ENCODE data around the gene ZSCAN26.

The ZSCAN26 gene

DNA sequence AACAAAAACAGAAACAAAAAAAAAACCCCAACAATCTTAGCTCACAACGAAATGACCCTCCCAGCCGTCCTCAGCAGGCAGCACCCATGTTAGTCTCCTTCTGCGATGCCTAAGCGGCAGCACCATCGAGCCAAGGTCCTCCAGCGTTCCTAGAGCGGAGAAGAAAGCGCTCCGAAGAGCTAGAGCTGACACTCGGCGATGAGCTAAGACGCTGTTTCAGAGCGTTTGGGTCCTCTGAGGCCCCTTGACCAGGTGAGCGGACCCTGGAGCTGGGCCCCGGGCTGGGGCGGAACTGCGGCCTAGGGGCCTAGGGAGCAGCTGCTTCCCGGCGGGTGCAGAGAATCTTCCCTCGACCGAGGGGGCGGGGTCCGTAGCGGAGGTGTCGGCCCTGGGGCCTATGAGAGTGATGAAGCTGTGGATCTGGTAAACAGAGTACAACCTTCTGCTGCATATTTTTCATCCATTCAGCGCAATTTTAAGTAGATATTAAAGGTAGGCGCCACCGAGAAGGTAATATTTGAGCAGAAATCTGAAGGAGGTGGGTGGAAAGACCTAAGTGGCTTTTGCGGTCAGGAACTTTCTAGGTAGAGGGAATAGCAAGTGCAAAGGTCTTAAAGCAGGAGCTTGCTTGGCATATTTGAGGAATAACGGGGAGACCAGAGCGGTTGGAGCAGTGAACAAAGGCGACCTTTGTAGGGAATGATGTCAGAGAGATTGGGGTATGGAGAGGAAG is at the start of gene ZSCAN26:
TSS of gene ZSCAN26 (plus strand) at position 182 of the 733 bp plus-strand sequence. CDS start 4,777 bp downstream, outside the sequence.
- peak; percentile 97 for DNase-seq

DNA sequence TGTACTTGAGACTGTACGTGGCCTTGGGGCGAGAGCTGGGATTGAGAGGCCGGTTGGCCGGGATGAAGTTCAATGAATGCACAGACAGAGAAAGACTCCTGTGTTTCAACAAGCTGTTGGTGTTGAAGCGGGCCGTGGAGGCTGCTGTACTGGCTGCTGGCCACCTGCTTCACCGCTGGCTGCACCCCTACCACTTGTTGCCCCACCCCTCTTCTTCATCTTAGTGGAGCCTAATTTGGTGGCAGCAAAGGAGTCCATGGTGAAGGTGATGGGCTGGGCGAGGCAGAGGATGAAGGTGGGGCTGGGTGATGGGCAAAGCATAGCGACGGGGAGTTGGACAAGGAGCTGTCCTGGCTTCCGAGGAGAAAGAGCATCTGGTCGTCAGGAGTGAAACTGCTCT is 49.1 kb upstream of the ZSCAN26 start:
- DNase-seq: no peak

DNA sequence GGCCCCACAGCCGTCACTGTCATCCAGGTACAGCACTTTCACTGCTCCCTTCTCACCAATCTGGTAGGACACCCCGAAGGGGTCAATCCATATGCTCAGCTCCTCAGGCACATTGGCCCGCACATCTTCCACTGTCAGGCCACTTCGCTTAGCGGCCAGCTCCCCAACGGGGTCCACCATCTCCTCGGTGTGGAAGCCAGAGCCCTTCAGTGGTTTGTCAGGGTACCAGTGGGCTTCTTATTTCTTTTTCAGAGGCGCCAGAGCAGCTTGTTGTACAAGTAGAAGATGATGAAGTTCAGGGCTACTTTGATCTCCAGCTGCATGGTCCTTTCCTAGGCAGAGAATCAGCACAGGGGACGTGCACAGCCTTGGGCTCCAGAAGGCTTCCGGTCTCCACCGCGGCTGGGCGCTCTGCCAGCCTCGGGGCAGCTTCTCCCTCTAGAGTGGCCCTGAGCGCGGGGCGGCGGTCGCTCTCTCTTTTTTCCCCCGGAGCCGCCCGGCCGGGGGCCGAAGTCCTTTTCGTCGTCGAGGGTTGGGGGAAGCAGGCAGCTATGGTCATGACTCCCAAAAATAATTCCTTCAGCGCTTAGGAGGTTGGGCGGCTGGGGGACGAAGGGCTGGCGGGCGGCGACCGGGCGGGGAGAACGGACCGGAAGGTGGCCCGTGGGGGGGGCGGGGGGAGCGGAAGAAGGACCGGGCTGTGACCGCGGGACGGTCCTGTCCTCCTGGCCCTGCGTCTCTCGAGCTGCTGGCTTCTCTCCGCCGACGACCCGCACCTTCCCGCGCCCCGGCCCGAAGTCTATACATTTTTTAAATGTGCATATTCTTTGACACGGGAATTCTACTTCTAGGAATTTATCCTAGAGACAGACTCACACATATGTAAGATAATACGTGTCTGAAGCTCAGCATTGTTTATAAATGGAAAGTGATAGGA is 48.4 kb upstream of the ZSCAN26 start:
- peak; percentile 79 for DNase-seq

DNA sequence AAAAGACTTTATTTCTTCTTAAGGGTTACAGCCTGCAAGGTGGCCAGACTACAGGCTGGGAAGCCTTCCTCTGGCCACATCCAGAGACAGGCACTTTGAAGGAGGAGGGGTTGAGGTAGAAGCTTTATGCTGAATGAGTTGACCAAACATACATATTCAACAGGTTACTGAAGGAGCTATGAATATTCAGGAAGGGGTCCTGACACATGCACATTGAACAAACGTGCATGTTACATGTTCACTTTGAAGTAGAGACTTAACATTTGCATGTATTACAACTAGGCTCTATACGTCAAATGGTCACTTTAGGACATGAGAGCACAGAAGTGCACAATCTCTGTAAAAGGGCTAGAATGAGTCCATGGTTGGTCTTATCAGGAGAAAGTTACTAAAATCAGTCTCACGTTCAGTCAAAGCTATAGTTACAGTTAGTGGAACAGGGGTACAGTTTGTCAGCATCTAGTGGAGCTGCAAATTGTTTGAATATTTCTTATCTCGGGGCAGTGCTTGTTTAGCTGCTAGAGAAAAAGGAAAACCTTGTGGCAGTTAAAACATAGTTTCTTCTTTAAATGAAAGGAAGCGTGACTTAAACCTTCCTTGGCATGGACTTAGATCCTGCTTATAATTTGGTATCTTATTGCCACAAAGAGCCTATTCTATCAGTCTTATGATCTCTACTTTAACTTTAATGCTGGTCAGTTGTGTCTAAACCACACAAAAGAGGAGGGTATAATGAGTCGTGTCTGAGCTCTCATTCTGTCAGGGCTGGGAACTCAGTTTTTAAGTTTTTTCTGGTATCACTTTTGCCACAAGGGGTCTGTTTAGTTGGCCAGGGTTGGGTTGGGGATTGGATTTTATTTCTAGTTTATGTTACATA is 46.4 kb upstream of the ZSCAN26 start:
- DNase-seq: no peak

GRCh38 chr6:28224131-28225055 is 42.5 kb upstream of the ZSCAN26 start:
- peak; percentile 44 for DNase-seq

DNA sequence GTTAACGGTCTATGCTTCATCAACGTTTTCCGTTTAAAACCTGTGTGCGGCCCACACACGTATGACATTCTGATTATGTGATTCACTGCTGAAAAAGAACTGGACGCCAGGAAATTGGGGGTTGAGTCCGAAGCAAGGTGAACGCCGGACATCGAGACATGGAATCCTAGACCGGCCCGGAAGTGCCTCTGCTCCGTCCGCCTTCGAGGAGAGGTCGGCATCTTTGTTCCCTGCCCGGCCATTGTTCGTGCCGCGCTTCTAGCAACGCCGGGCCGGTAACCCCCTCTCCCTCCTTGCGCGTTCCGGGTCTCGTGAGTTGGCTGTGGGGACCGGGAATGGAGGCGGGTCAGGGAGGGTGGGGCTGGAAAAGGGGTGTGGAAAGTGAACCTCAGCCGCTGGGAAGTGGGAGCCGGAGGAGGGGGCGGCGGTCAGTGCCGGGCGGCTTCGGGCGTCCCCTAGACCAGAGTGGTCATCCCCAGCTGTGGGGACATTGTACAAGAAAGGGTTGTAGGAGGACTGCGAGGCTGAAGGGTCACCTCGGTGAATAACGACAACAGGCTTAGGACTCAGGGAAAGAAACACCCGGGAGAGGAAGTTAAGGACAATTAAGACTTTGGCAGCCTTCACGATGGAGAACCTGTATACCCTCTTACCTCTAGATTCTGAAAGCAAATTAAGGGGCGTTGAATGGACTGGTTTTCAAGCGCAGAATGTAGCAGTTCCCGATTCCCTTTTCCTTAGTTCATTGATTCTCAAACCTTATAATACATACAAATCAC is 41.7 kb upstream of the ZSCAN26 start, which contains the start of gene ZSCAN9:
TSS of gene ZSCAN9 (plus strand) at position 220 of the 779 bp plus-strand sequence. CDS start 1,810 bp downstream, outside the sequence.
- peak; percentile 88 for DNase-seq

GRCh38 chr6:28226460-28226859 is 40.5 kb upstream of the ZSCAN26 start:
- no peak for DNase-seq

DNA sequence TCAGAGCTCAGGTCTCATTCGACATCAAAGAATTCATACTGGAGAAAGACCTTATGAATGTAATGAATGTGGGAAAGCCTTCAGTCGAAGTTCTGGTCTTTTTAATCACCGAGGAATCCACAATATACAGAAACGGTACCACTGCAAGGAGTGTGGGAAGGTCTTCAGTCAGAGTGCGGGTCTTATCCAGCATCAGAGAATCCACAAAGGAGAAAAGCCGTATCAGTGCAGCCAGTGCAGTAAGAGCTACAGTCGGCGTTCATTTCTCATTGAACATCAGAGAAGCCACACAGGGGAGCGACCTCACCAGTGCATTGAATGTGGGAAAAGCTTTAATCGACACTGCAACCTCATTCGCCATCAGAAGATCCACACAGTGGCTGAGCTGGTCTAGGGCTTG is 34.2 kb upstream of the ZSCAN26 start:
- no peak for DNase-seq

DNA sequence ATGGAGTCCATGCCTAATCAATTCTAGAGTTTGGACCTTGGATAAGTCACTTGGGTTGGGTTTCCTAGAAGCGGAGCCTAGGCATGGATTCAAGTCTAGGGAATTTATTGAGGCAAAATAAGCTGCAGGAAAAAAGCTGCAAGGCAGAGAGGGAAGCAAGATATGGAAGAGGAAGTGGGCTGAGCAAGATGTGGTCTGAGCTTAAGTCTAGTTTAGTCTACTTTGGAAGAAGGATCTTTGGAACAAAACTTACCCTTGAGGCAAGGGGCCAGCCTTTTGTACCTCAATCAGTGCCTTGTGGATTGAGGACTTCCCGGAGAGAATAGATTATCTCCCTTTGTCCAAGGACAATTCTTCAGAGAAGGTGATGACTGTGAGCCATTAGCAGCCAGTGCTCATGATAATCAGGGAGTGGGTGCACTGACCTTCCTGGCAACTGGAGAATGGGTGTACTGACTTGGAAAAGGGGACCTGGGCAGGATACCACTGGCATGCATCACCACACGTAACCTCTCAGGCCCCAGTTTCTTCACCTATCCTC is 31.0 kb upstream of the ZSCAN26 start:
- DNase-seq: no peak

DNA sequence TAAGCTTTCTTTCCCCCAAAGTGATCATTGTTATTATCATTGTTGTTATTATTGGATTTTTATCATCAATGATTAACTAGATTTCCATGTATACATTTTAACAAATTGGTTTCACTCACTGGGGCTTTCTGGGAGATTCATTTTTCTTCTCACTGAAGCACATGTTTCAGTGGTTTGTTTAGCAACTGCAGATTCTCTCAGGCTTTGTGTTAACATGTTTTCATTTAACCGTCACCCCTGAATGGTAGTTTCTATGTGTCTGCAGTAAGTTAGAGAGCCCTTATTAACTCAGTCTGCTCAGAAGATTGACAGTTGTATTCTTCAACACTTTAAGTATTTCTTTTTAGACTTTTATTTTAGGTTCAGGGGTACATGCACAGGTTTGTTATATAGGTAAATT is 27.3 kb upstream of the ZSCAN26 start:
- no peak for DNase-seq

DNA sequence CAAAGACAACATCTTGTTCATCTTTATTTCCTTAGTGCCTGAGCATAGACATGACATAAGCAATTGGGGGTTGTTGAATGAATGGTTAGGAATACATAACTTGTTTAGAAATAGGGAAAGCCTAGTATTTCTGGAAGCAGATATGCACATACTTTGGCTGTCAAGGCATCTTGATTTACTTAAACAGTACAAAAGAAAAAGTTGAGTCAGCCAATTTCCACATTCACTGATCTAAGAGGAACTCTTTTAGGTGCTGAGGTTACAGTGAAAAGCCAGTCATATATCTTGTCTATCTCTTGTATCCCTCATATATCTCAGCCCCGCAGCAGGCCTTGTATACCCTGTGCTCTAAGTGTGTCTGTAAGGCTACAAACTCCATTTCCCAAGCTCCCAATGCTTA is 26.5 kb upstream of the ZSCAN26 start:
- DNase-seq: no peak

GRCh38 chr6:28243946-28244345 is 23.0 kb upstream of the ZSCAN26 start:
- no peak for DNase-seq

DNA sequence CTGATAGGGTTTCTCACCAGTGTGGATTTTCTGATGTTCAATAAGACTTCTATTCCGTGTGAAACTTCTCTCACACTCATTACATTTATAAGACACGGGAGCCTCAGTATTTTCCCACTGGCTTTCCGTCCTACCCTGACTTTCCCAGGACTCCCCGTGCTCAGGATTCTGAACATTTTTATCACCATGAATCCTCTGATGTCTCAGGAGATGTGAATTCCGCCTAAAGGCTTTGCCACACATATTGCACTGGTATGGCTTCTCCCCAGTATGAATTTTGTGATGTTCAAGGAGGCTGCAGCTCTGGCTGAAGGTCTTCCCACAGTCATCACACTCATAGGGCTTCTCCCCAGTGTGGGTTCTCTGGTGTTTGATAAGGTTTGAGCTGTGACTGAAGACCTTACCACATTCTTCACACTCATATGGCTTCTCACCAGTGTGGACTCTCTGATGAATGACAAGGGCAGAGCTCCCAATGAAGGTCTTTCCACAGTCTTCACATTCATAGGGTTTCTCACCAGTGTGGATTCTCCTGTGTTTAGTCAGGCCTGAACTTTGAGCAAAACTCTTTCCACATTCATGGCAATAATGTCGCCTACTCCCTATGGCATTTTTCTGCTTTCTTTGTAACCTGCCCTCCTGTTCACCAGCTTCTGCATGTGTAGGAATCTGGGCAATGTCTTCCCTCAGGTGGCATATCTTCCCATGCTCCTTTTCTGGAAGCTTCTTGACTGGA is 21.6 kb upstream of the ZSCAN26 start:
- no peak for DNase-seq

DNA sequence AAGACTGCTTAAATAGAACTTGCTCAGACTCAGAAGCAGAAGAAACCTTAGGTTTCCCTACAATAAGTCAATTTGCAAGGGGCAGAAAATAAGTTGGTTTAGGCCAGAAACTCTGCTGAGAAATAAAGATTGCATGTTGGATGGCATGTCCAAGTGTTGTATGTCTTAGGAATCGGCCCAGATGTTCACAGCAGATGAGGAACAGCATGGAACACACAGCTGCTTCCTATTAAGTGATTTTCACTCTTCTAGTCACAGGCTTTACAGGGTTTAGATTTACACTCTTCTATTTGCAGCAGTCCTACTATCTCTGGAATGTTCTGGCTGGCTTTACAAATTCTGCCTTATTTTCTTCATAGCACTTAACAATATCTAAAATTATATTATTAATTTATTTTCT is 18.0 kb upstream of the ZSCAN26 start:
- DNase-seq: no peak

- no peak for DNase-seq
These were observed 16.2 kb upstream of the ZSCAN26 start for GRCh38 chr6:28250747-28251146.

DNA sequence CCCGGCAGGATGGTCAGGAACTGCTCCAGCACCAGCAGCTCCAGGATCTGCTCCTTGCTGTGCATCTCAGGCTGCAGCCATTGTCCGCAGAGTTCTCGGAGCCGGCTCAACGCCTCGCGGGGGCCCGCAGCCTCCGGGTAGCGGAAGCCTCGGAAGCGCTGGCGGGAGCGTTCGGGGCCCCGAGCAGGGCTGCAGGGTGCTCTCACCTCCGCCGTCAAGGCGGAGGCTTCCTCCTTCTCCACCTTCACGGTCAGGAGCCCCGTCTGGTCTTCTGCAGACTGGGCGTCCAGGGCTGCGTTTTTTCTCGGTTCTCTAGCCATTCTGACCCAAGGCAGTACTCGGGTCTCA is 15.3 kb upstream of the ZSCAN26 start:
- DNase-seq: no peak

- peak; percentile 95 for DNase-seq
These were observed 14.7 kb upstream of the ZSCAN26 start, which contains the start of gene ZKSCAN4 for GRCh38 chr6:28252009-28252975. TSS of gene ZKSCAN4 (minus strand) at chr6:28252269. CDS start at chr6:28251980, 289 bp downstream.

- DNase-seq: no peak
These were observed 12.8 kb upstream of the ZSCAN26 start for GRCh38 chr6:28254121-28254519.

DNA sequence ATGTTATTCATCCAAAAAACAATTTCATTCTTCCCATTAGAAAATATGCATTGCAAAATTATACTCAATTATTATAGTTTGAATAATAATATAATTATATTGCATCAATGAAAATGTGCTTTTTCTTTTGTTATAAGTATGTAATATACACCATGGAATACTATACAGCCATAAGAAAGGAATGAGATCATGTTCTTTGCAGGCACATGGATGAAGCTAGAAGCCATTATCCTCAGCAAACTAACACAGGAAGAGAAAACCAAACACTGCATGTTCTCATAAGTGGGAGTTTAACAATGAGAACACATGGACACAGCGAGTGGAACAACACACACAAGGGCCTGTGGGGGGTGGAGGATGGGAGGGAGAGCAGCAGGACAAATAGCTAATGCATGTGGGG is 9.9 kb upstream of the ZSCAN26 start:
- no peak for DNase-seq
